GM18508 (cell line): Measurements from ENCODE around the gene MAS1L.
"Not testable (repeated sequence)": the region's sequence is repeated elsewhere in the genome, so short reads cannot be mapped to it uniquely, and the experiment has no call there.

Experiments used
- ATAC-seq: cut with Tn5 transposase; IDR thresholded peaks from one replicate; pipeline ENCODE4 v1.9.1; 2021; ENCODE audit warnings: moderate number of reproducible peaks; ENCODE audit not compliant: insufficient read depth, unreplicated experiment

The MAS1L gene

DNA sequence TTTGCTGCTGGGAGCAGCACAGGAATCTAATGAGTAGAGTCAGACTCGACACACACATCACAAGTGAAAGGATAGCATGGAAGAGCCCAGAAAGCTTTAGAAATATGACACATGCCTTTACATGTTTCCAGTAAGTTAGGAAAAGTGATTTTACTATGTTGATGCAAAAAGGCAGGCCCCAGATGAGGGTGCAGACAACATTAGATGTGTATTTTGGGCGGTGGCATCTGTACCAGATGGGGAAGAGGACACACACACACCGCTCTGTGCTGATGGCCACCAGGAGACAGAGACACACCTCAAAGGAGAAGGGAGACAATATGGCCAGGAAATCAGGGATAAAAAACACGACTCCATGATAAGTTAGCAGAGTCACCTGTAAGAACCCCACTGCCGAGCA, 625 bp downstream of the MAS1L start:
- ATAC-seq: no peak

DNA sequence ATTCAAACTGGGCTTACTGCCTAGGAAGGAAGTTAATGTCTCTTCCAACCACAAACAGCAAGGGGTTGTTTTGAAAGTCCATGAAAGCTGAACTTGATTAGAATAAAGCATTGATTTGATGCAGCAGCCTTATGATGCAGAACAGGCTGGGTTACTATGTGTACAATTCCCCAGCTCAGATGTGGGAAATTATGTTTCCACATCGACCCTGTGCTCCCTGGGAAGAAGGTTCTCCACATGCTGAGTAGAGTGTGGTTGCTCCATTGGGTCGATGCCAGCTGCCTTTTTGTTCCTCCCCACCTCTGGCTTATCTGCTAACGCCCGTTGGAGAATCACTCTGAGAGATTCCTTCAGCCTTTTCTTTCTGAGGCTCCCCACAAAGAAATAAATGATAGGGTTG, 1.2 kb downstream of the MAS1L start:
- ATAC-seq: no peak

DNA sequence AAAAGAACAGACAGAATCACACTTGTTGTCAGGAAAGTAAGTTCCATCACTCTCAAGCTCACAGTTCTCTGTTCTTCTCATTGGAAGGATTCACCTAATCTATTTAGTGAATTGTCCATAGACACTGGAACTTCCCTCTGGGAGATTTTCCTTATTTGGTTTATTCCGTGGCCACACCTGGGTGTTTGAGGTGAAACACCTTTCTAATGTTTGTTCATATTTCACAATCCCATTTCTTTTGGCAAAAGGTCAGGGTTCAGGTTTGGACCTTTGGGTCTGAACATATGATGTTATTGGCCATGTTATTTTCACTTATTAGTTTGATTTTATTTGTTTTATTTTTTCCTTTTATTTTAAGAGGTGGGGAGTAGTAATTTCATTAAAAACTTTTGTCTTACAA, 4.0 kb downstream of the MAS1L start:
- no peak for ATAC-seq

GRCh38 chr6:29483186-29483585, 4.6 kb downstream of the MAS1L start:
- ATAC-seq: no peak

- no peak for ATAC-seq
Measured at GRCh38 chr6:29479560-29479959, 8.2 kb downstream of the MAS1L start.

DNA sequence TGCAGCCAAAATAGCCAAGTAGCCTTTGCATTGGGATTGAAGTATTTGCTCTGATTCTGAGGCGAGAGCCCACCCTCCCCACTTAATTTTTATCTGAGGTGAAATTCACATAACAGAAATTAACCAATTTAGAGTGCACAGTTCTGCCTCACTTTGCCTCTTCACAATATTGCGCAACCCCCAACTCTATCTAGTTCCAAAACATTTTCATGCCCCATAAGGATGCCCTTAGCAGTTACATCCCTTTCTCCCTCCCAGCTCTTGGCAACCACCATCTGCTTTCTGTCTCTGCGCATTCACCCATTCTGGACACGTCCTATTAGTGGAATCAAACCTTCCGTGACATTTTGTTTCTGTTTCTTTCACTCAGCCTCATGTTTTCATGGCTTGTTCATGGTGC, 9.0 kb downstream of the MAS1L start:
- no peak for ATAC-seq

GRCh38 chr6:29477923-29478450, 9.8 kb downstream of the MAS1L start:
- no peak for ATAC-seq

DNA sequence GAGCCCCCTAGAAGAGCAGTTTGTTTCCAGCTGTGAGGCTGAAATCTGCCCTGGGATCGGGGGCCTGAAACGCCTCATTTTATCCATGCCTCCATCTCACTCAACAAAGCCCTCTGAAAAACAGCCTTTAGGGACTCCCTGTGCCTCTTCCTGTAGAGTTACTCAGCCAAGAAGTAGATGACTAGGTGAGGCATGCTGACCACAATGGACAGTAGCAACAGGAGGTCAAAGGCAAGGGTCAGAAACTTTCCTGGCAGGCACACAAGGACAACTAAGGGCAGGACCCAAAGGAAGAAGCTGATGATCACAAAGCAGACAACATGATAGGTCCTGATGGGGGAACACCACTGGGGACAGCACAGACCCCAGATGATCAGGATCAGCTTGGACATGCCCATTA, 12.8 kb downstream of the MAS1L start:
- no peak for ATAC-seq

- no peak for ATAC-seq
Measured at GRCh38 chr6:29466241-29466640, 21.5 kb downstream of the MAS1L start.

DNA sequence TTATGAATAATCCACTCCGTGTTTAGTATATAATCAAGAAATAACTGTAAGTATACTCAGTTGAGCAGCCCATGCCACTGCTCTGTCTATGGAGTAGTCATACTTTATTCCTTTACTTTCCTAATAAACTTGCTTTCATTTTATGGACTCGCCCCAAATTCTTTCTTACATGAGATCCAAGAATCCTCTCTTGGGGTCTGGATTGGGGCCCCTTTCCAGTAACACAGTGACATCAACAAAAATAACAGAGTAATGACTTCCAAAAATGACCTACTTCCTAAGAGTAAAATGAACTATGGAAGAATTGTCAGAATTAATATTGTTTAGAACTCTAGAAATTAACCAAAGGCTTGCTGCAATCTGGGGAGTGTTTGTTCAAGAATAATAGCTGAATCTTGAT, 22.0 kb downstream of the MAS1L start:
- ATAC-seq: no peak

- no peak for ATAC-seq
Measured at GRCh38 chr6:29465279-29465678, 22.5 kb downstream of the MAS1L start.

DNA sequence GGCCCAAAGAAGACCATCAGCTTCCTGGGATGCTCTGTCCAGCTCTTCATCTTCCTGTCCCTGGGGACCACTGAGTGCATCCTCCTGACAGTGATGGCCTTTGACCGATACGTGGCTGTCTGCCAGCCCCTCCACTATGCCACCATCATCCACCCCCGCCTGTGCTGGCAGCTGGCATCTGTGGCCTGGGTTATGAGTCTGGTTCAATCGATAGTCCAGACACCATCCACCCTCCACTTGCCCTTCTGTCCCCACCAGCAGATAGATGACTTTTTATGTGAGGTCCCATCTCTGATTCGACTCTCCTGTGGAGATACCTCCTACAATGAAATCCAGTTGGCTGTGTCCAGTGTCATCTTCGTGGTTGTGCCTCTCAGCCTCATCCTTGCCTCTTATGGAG, 25.7 kb downstream of the MAS1L start:
- no peak for ATAC-seq

- no peak for ATAC-seq
Measured at GRCh38 chr6:29461021-29461814, 26.5 kb downstream of the MAS1L start.

GRCh38 chr6:29456971-29457370, 30.8 kb downstream of the MAS1L start, which contains the start of the genes OR11A1 and OR2H1:
TSS of gene OR11A1 (minus strand) at chr6:29457071. CDS start at chr6:29427641, 29,430 bp downstream.
TSS of gene OR2H1 (plus strand) at chr6:29457155. CDS start at chr6:29461770, 4,615 bp downstream.
- no peak for ATAC-seq

DNA sequence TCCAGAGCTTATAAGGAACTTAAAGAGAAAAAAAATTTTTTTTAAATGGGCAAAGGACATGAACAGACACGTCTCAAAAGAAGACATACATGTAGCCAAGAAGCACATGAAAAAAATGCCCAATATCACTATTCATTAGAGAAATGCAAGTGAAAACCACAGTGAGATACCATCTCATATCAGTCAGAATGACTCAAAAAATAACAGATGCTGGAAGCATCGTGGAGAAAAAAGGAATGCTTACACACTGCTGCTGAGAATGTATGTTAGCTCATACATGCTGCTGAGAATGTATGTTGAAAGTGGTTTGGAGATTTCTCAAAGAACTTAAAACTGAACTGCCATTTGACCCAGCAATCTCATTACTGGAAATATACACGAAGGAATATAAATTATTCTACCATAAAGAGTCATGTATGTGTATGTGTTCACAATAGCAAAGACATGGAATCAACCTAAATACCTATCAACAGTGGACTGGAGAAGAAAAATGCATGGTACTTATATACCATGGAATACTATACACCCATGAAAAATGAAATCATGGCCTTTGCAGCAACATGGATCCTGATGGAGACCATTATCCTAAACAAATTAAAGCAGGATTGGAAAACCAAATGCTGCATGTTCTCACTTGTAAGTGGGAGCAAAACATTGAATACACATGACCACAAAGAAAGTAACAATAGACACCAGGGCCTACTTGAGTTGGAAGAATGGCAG, 36.1 kb downstream of the MAS1L start:
- no peak for ATAC-seq

- ATAC-seq: no peak
Measured at GRCh38 chr6:29447670-29448069, 40.1 kb downstream of the MAS1L start.

GRCh38 chr6:29444031-29444430, 43.7 kb downstream of the MAS1L start:
- not testable (repeated sequence) for ATAC-seq

GRCh38 chr6:29442719-29443118, 45.0 kb downstream of the MAS1L start:
- no peak for ATAC-seq

- ATAC-seq: no peak
Measured at GRCh38 chr6:29439006-29439405, 48.8 kb downstream of the MAS1L start, which contains the start of gene OR10C1. TSS of gene OR10C1 (plus strand) at chr6:29439306. CDS start at chr6:29440016, 710 bp downstream.

DNA sequence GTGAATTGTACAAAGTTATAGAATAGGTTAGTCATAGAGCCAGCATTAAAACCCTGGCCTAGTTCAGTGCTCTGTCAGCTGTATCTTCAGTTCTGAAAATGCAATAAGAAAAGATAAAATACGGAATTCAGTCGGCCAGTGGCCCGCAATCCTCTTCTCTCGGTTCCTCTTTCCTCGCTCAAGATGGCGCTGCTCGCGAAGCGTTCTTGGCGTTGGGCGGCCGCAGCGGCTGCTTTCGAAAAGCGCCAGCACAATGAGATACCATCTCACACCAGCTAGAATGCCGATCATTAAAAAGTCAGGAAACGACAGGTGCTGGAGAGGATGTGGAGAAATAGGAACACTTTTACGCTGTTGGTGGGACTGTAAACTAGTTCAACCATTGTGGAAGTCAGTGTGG, 51.0 kb downstream of the MAS1L start:
- not testable (repeated sequence) for ATAC-seq
